Left ventricle myocardium inferior (tissue), 1 donor: ENCODE measurements around the gene LINGO4. TPM values are rescaled to one million over a fixed set of nuclear protein-coding genes. Genes with fewer than 3 reads are reported as not detected.

Experiments
- DNase-seq: peaks from one replicate; pipeline ENCODE4 v3.0.0-alpha.2; 2020
- H3K27ac ChIP-seq: fragments of 200-600 bp; replicated peaks from 2 replicates; pipeline ENCODE4 v1.8.0; 2021
- H3K27me3 ChIP-seq: fragments of 200-600 bp; 2 replicates; pipeline ENCODE4 v1.8.0; 2021; ENCODE audit warnings: low read depth
- H3K36me3 ChIP-seq: fragments of 200-600 bp; 2 replicates; pipeline ENCODE4 v1.8.0; 2021
- H3K4me1 ChIP-seq: fragments of 200-600 bp; 2 replicates; pipeline ENCODE4 v1.8.0; 2021
- H3K4me3 ChIP-seq: fragments of 200-600 bp; 2 replicates; pipeline ENCODE4 v1.8.0; 2021; ENCODE audit warnings: mild to moderate bottlenecking, moderate library complexity
- H3K9me3 ChIP-seq: fragments of 200-600 bp; replicated peaks from 2 replicates; pipeline ENCODE4 v1.8.0; 2021
- CTCF ChIP-seq: fragments of 200-600 bp; IDR thresholded peaks from 2 replicates; pipeline ENCODE4 v1.8.0; 2021; ENCODE audit warnings: antibody characterized with exemption, mild to moderate bottlenecking, borderline replicate concordance
- intact Hi-C: fragments of 100-400 bp; cut with micrococcal nuclease; formaldehyde crosslinking; loops from one replicate; pipeline ENCODE4 v1.11.0; 2022
- total RNA-seq: library from RNA; stranded (reverse); fragmentation: NEBNext Ultra II Directional; extraction: Animal tissue kit (Norgen Biotek cat#: 25700); gene quantifications from one replicate; pipeline ENCODE4 v1.2.1, GENCODE V29; 2021
- donor health status: DM: no; HTN: yes; CAD: no; lungs with severe emphysema.

Gene LINGO4
- total RNA-seq, 1 donor from 2014 or later, result 0.77 TPM

- intact Hi-C loops, result no loop called here
- no peak overlapping the region for H3K27ac ChIP-seq
- TF ChIP-seq CTCF, result no peak
Observed at GRCh38 chr1:151843398-151843797, 38.2 kb upstream of the LINGO4 start.

GRCh38 chr1:151841141-151841540, 35.9 kb upstream of the LINGO4 start:
- Histone ChIP-seq H3K36me3 (no peaks in the 10 kb centered on the region), H3K4me1 (peaks cover 28% of the 10 kb centered on the region), H3K4me3 (no peak overlapping the region), H3K9me3 (no peaks in the 10 kb centered on the region), H3K27me3 (peaks cover 86% of the 10 kb centered on the region), H3K27ac (no peak overlapping the region)
- intact Hi-C loops, result no loop called here
- DNase-seq, result no peak
- no peak for TF ChIP-seq CTCF

More at GRCh38 chr1:151843398-151843797, 38.2 kb upstream of the LINGO4 start:
- Histone ChIP-seq H3K4me3 (no peak overlapping the region), H3K9me3 (no peaks in the 10 kb centered on the region), H3K36me3 (no peaks in the 10 kb centered on the region), H3K27me3 (peaks cover 91% of the 10 kb centered on the region), H3K4me1 (peaks cover 20% of the 10 kb centered on the region)
- DNase-seq, result no peak

GRCh38 chr1:151840421-151840820, 35.2 kb upstream of the LINGO4 start:
- no peak for TF ChIP-seq CTCF
- DNase-seq, result no peak
- Histone ChIP-seq H3K27ac (no peak overlapping the region), H3K4me3 (no peak overlapping the region), H3K27me3 (peaks cover 79% of the 10 kb centered on the region), H3K9me3 (no peaks in the 10 kb centered on the region), H3K36me3 (no peaks in the 10 kb centered on the region), H3K4me1 (peaks cover 28% of the 10 kb centered on the region)
- intact Hi-C loops, result no loop called here

- Histone ChIP-seq H3K4me3 (peak within 1 kb of the TSS; percentile 68), H3K36me3 (no peaks in the 10 kb centered on the region), H3K27me3 (peaks cover 72% of the 10 kb centered on the region), H3K4me1 (peaks cover 28% of the 10 kb centered on the region), H3K27ac (no peak within 1 kb of the TSS), H3K9me3 (no peaks in the 10 kb centered on the region)
- no peak for TF ChIP-seq CTCF
- intact Hi-C loops, result no loop called here
- DNase-seq, result peak; percentile 48
Observed at GRCh38 chr1:151839457-151840403, 34.5 kb upstream of the LINGO4 start, which contains the start of gene C2CD4D. C2CD4D (minus strand) TSS chr1:151839820; CDS start chr1:151838989, 831 bp downstream.

- no peak for TF ChIP-seq CTCF
- H3K27ac ChIP-seq, result no peak overlapping the region
Observed at GRCh38 chr1:151839082-151839412, 33.8 kb upstream of the LINGO4 start.

More at GRCh38 chr1:151839082-151839412, 33.8 kb upstream of the LINGO4 start:
- Histone ChIP-seq H3K4me1 (peaks cover 28% of the 10 kb centered on the region), H3K36me3 (no peaks in the 10 kb centered on the region), H3K9me3 (no peaks in the 10 kb centered on the region), H3K4me3 (peak overlapping the region; percentile 68), H3K27me3 (peaks cover 65% of the 10 kb centered on the region)
- no peak for DNase-seq
- intact Hi-C loops, result no loop called here
